Sciatic nerve (tissue), 2 donors: ENCODE data around the gene PLD1. TPM values are rescaled to one million over a fixed set of nuclear protein-coding genes. Genes with fewer than 3 reads are reported as not detected.

Experiments
- ATAC-seq: fragments of 200-7000 bp; cut with Tn5 transposase; one replicate; pipeline ENCODE4 v1.9.1; 2020; ENCODE audit warnings: mild to moderate bottlenecking, moderate library complexity
- DNase-seq: peaks from one replicate; pipeline ENCODE4 v3.0.0-alpha.2; 2020; ENCODE audit warnings: low spot score
- intact Hi-C: fragments of 100-400 bp; cut with DNase I; formaldehyde crosslinking; loops from one replicate; pipeline ENCODE4 v1.14.2; 2022
- total RNA-seq: library from RNA; stranded (reverse); fragmentation: NEBNext Ultra II Directional; extraction: Animal tissue kit (Norgen Biotek cat#: 25700); gene quantifications from one replicate; pipeline ENCODE4 v1.2.1, GENCODE V29; 2021
- donor health status: DM: no; HTN: no; CAD: no.
- donor health status: DM: no; HTN: no; CAD: no.

The PLD1 gene
- total RNA-seq, 1 donor from 2014 or later, result 36.8 TPM

GRCh38 chr3:171839270-171839669 lies 29.0 kb upstream of the PLD1 start:
- ATAC-seq, result no peak
- no peak for DNase-seq
- intact Hi-C loops, result no loop called here

DNA sequence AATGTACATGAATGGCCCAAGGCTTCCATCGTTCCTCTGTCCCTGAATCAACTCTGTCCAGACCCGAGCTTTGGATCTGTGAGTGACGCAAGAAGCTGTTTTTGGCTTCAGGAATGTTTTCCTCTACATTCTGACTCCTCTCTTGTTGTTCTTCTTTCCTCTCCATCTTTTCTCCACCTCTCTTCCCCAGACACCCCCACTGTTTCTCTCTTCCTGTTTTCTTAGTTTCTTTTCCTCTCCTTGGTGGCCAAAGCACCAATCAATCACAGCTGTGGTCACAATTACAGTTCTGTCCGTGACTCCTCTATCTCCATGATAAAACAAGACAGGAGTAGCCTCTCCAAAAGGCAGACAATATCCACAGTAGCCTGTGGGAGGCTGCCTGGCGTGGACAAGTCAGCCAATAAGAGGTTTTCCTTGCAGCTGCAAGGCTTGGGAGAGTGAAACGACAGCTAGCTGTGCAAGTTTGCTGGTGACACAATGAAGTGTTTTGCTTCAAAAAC lies 28.0 kb upstream of the PLD1 start:
- DNase-seq (peak; percentile 73), ATAC-seq (peak; percentile 94)
- intact Hi-C loops, result no loop called here

GRCh38 chr3:171837698-171838097 lies 27.4 kb upstream of the PLD1 start:
- intact Hi-C loops, result no loop called here
- no peak for DNase-seq
- no peak for ATAC-seq

DNA sequence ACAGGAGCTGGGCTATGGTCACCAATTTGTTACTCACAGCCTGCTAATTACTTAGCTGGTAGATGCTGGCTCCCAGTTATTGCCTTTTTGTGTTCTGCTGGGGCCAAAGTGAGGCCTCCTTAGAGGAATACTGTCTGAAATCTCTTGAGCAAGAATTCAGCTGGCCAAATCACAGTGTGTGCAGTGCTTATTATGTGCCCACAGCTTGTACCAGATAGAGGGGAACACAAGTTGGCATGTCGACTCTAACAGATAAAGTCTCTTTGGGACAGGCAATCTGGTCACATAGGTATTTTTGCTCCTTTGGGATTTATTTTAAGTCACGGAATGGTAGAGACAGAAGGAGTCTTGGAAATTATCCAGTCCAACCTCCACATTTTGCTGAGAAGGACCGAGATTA lies 26.6 kb upstream of the PLD1 start:
- ATAC-seq (no peak), DNase-seq (no peak)
- intact Hi-C loops, result no loop called here

- intact Hi-C loops, result no loop called here
- ATAC-seq, result no peak
- no peak for DNase-seq
Observed at GRCh38 chr3:171835613-171836012, 25.3 kb upstream of the PLD1 start.

DNA sequence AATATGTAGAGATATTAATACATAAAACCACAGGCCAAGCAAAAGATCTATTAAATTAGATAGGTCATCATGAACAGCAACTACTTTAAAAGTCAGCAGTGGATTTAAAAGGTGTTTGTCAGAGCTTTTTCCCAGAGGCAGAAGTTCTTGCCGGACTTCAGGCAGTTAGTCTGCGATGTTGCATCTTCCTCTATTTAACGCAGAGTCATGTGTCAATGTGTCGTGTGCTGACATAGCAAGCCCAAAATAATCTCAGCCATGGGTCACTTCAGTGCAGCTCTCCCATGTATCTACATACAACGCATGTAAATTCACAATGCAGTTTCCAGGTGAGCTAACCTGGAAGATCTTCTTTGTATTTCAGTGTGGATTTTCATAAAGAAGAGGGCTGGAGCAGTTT lies 24.8 kb upstream of the PLD1 start:
- intact Hi-C loops, result no loop called here

GRCh38 chr3:171834461-171834801 lies 24.1 kb upstream of the PLD1 start:
- DNase-seq, result no peak
- intact Hi-C loops, result no loop called here

More for the DNA sequence above, 24.8 kb upstream of the PLD1 start:
- DNase-seq (no peak), ATAC-seq (no peak)

GRCh38 chr3:171833789-171834460 lies 23.6 kb upstream of the PLD1 start:
- ATAC-seq (peak; percentile 28), DNase-seq (no peak)
- intact Hi-C loops, result no loop called here

More at GRCh38 chr3:171834461-171834801, 24.1 kb upstream of the PLD1 start:
- ATAC-seq, result no peak

- no peak for DNase-seq
- no peak for ATAC-seq
- intact Hi-C loops, result no loop called here
Observed at GRCh38 chr3:171832989-171833388, 22.7 kb upstream of the PLD1 start.

GRCh38 chr3:171831936-171832335 lies 21.7 kb upstream of the PLD1 start:
- DNase-seq, result no peak
- no peak for ATAC-seq
- intact Hi-C loops, result no loop called here

- intact Hi-C loops, result no loop called here
- ATAC-seq (no peak), DNase-seq (no peak)
Observed at GRCh38 chr3:171830518-171830875, 20.2 kb upstream of the PLD1 start.

DNA sequence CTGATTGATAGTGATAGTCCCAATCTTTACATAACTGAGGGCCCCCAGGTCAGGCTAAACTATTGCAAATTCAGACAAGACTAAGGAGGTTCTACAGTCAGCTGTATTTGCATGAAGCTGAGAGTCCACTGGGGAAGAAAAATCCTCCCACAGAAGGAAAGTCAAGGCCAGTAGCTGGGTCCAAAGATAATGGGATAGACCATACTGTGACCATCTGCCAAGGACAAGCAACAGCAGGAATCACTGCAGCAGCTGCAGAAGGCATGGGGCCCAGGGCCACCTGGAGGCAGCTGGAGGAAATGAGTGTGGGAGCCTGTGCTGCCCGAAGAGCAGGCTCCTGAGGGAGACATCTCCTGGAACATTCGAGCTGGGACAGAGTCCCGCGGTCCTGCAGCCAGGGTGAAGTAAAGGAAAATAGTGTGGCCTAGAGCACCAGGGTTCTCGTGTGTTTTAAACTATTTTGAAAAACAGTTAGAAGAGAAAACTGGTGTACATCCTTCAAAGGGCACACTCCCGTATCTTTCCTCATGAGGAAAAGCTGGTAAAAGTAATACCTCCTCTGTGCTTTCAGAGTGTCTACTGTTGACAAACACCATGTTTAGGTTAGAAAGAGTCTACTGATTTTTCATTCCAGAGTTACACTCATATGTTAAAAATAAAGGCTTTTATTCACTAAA lies 19.7 kb upstream of the PLD1 start:
- intact Hi-C loops, result no loop called here
- ATAC-seq, result peak; percentile 90
- peak; percentile 84 for DNase-seq

DNA sequence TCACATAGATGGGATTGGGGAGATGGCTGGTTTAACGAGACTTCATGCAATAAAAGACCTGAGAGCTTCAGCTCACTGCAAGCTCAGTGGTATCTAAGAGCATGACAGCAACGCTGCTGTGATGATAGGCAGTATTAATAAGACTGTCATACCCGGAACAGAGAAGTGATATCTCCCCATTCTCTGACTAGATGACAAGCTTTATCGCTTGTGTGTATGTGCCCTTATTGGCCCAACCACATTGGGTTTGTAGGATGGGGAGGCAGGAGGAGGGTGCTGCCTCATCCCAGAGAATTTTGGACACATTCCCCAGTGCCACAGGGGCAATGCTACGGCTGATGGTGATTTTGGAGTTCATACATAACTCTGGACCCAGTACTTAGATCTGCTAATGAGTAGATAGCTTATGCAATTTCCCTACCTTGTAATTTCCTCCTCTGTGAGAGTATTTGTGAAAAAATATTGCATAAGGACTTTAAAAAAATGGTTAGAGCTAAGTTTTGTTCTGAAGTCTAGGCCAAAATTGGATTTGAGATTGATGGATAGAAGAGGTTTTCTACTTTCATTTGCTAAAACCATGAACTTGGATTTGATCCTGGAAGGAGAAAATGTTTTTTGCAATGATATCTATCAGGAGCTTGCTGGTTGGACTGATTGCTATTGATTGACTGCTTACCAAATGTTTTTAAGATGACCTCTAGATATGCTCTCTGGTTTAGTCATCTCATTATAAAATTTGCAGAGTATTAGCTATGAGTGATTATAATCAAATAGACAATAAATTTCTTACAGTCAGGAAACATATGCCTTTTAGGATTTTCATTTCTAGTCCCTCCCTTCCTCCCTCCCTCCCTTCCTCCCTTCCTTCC lies 18.9 kb upstream of the PLD1 start:
- DNase-seq (no peak), ATAC-seq (peak; percentile 37)
- intact Hi-C loops, result no loop called here

DNA sequence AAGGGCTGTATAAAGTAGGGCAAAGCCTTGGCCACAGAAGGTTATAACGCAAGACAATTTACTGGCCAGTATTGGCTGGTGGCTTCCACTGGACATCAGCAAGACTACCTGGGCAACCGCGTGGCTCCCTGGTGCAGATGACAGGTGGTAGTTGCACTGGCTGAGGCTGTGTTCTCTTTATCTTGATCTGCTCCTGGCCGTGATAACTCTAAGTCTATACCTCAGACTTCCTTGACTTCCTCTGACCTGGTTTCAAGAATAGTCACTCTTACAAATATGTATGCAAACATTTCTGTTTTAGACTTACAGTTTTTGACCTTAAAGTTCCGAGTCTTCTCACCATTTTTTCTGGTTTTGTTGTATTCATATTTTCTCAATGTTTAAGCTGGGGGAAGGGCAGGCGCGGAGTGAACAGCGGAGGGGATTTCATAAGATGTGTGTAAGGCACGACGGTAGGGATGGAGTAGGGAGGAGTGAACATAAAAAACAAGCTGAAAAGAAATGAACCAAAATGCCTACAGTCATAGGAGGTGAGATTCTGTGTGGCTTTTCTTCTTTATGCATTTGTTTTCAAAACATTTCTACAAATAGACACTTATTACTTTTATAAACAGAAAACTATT lies 17.7 kb upstream of the PLD1 start:
- intact Hi-C loops, result loop anchor here (2.0 kb wide), 1 partner anchor 19 kb away; no protein-coding TSS in a partner anchor
- ATAC-seq (no peak), DNase-seq (no peak)

- no peak for DNase-seq
- intact Hi-C loops, result loop anchor here (2.0 kb wide), 1 partner anchor 19 kb away; no protein-coding TSS in a partner anchor
- ATAC-seq, result no peak
Observed at GRCh38 chr3:171827385-171827784, 17.1 kb upstream of the PLD1 start.

DNA sequence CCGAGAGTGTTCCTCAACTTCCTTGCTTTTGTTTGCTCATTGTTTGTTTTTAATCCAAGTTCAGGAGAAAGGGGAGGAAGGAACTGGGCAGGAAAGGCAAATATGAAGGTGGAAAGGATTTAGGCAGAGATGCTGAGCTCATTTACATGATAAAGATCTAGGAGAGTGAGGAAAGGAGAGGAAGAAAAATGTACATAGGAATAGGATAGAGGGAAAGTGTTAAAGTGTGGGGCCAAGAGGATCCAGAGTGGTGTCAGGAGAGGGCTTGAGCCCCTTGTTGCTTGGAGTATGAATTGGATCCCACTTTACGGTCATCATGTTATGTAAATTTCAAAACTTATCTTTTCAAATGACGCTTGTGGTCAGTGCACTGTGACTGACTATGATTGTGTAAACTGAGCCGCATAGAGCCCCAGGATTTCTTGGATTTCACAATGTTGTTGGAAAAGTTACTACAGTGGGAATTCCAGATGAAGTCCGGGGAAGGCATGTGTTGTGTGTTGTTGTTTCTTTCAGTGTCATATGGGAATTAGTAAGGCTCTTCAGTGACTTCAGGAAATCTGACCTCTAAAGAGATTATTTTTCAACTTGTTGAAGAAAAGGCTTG lies 15.0 kb upstream of the PLD1 start:
- peak; percentile 91 for ATAC-seq
- no peak for DNase-seq
- intact Hi-C loops, result no loop called here

DNA sequence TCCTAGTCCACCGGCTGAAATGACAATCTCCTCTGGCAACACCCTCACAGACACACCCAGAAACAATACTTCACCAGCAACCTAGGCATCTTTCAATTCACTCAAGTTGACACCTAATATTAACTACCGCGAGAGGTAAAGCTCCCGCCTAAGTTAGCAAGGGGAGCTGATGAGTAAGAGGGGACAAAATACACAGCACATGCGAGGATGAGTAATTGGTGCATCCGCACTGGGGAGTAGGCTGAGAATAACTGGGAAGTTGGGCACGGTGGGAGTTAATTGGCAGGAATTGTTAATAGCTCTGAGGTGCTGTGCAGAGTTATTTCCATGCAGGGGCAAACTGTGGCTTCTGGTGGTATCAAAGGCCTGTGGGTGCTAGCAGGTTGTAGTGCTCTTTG lies 14.5 kb upstream of the PLD1 start:
- intact Hi-C loops, result no loop called here
- DNase-seq (no peak), ATAC-seq (no peak)

- ATAC-seq (no peak), DNase-seq (no peak)
- intact Hi-C loops, result no loop called here
Observed at GRCh38 chr3:171824116-171824515, 13.8 kb upstream of the PLD1 start.
